Stimulated activated CD4-positive, alpha-beta T cell treated with anti-CD3 and anti-CD28 coated beads, Interleukin-1b, Interleukin-23, amount 100 ng/mL, for 24 hours (primary cell): ENCODE data around the gene GUCA1A.
"Not testable (repeated sequence)": the region's sequence is repeated elsewhere in the genome, so short reads cannot be mapped to it uniquely, and the experiment has no call there.

Experiments used
- DNase-seq, 4 experiments: peaks; one replicate each; pipeline ENCODE4 v3.0.0-alpha.2; 2020; ENCODE audit warnings: low read depth in 4 of 4, low spot score in 1 of 4

Gene GUCA1A

DNA sequence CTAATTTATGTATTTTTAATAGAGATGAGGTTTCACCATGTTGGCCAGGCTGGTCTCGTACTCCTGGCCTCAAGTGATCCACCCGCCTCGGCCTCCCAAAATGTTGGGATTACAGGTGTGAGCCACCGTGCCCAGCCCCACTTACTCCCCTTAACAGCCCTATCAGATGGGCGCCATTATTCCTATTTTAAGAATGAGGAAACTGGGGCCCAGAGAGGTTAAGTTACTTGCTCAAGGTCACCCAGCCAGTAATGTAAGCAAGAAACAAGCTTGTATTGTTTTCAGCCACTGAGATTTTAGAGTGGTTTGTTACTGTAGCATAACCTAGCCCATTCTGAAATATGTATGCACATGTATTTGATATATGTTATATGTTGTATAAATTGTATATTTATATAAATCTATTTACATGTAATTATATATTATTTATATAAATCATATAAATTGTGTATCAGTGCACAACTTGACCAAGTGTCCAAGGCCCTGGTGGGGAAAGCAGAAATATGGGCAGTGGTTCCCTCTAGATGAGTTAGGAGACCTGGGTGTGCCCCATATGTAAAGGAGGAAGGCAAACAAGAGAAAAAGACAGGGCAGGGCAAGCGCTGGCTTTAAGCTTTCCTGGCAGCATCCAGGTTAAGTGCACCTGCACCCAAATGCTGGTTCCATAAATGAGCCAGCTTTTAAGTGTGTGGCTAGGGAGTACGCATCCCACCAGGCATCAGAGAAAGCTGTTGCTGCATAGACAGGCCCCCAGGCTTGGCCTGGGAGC is 1.2 kb upstream of the GUCA1A start:
- no peak for DNase-seq

DNA sequence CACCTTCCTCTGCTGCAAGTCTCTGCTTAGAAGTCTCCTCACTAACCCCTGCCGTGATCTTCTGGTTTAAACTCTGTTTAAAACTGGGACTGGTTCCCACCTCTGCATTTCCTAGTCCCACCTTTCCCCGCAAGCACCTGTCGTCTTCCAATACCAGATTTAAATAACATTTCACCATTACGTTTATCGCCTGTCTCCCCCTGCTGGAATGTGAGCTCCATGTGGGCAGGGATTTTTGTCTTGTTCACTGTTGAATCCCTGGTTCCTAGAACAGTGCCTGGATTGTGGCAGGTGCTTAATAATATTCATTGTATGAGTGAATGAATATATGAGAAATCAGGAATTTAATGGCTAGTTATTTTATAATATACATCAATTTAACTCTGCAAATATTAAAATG is 2.7 kb downstream of the GUCA1A start:
- no peak for DNase-seq

GRCh38 chr6:42176981-42177380 is 3.8 kb downstream of the GUCA1A start:
- no peak for DNase-seq

GRCh38 chr6:42177514-42178364 is 4.6 kb downstream of the GUCA1A start:
- DNase-seq, result no peak

GRCh38 chr6:42179261-42179944 is 6.2 kb downstream of the GUCA1A start:
- DNase-seq, result no peak

DNA sequence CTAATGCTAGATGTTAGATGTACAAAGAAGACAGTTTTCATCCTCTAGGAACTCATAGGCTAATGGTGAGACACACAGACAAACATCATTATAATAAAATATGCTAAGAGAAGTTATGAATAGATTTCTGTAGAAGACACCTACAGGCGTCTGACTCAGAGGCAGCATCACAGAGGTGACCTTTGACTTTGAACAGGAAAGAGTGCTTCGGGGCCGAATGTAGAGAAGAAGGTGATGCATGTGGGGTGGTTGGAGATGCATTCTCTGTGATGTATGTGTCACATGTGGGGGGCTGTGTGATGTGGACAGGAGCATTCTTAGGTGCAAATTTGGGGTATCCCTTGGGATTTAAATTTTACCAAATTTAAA is 6.8 kb downstream of the GUCA1A start:
- DNase-seq, result no peak

GRCh38 chr6:42182101-42182500 is 8.9 kb downstream of the GUCA1A start:
- no peak for DNase-seq

DNA sequence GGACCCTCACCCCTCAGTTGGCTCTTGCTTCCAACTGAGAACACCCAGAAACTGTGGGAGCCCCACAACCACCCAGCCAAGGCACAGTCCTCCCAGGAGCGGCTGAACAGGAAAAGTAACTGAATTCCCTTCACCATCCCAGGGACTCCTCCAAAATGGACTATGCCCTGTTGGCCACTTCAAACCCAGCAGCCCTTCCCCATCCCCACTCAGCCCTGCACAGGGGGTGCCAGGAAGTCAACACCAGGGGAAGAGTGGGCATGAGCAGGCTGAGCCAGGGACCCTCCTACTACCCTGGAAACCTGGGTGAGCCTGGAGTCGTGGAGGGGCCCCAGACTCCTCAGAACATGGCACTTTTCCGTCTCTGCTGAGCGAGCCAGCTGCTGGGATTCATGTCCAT is 11.3 kb downstream of the GUCA1A start:
- DNase-seq, result no peak

DNA sequence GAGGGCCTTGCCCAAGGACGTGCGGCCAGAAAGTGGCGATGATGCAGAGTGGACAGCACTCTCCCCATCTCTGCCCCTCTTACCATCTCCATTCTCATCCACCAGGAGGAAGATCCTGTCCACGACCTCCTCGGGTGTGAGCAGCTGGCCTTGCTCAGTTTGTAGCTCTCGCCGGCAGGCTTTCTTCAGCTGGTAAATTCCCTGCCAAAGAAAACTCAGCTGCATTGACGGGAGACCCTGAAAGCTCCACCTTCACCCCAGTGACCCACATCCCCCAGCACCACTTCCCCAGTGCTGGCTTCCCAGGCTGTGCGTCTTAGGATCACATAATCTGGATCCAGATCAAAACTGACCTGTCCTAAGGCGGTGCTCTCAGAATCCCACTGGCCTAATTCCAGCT is 12.4 kb downstream of the GUCA1A start:
- DNase-seq, result no peak

DNA sequence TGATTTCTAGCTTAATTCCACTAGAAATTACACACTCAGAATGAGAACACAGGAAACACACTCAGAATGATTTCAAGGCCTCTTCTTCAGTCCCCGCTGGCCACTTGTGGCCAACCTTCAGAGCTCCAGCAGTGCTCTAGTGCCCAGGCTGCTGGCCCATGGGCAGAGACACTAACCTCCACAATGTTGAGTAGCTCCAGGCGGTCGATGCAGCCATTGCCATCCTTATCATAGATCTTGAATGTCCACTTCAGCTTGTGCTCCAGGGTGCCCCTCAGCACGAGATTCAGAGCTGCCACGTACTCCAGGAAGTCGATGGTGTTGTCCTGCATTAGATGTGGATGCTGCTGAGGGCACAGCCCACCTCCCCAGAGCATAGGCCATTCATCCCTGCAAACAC is 15.2 kb downstream of the GUCA1A start:
- no peak for DNase-seq

DNA sequence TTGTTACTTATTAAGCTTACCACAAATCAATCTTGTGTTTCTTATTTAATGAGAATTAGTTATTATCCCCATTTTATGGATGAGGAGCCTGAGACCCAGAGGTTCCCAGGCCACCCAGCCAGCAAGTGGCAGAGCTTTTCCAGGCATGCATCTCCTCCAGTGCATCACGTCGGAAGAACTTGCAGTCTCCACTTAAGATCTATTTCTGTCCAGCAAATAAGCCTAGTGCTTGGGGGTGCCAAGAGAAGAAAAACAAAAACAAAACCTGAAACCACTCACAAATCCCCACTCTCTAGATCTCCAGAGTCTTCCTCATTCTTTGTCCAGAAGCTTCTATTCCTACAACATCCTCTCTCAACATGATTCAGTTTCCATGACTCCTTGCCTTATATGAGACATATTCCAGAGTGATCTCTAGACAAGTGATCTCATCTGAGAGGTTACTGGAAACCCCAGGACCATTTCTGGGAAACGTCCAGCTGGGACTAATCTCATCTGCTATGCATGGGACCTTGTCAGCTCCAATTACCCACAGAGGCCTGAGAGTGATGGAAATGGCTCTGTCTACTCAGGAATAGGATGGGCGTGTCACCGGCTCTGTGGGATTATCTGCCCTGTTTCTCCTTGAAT is 17.5 kb downstream of the GUCA1A start:
- DNase-seq, result no peak

- DNase-seq, result not testable (repeated sequence)
These were observed 19.2 kb downstream of the GUCA1A start for GRCh38 chr6:42192385-42192784.

GRCh38 chr6:42193491-42193894 is 20.3 kb downstream of the GUCA1A start:
- DNase-seq, result no peak

DNA sequence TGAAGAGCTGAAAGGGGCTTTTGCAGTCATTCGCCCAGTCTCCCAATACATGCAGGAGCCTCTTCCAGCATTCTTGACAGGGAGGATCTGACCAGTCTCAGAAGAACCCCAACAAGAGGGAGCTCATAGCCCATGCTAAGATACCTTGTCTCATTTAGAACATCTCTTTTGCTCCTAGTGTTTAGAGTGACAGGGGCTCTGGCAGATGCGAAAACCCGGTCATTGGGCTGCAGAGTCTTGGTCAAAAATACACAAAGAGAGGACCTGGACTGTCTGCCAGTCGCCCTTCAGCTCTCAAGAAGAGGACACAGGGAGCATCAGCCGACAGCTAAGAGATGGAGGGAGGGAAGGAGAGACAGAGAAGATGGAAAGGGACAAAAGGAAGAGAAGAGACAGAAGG is 20.9 kb downstream of the GUCA1A start:
- no peak for DNase-seq

- no peak for DNase-seq
These were observed 22.3 kb downstream of the GUCA1A start for GRCh38 chr6:42195415-42195814.

DNA sequence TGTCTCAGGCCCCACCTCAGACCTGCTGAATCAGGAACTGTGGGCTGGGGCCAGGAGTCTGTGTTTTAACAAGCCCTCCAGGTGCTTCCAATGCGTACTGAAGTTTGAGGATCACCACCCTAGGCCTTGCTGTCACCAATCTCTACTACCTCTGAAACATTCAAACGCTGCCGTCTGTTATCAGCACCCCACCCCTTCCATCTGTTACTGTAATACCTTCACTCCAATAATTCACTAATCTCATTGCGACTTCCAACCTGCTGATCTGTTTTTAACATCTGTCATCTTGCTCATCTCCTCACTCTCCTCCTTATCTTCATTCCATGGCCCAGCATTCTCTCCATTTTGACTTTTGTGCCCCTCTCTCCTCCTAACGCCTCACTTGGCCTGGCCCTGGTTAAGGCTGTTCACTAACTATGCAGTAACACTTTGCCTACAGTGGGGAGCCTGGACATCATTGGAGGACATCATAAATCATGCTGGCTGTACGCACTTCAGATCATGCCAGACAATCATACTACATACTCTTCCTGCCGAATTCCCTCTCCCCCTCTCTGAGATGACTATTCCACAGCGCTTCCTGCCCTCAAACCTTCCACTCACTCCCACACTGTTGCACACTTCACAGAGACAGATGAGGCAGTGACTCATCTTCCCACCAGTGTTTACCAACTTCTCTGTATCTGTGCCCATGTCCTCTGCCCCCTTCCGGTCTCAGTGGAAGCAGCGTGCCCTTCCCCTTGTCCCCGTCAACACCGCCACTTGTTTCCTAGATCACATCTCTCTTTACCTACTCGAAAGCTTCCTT is 24.6 kb downstream of the GUCA1A start:
- no peak for DNase-seq

GRCh38 chr6:42199106-42199981 is 26.2 kb downstream of the GUCA1A start:
- DNase-seq, result no peak

DNA sequence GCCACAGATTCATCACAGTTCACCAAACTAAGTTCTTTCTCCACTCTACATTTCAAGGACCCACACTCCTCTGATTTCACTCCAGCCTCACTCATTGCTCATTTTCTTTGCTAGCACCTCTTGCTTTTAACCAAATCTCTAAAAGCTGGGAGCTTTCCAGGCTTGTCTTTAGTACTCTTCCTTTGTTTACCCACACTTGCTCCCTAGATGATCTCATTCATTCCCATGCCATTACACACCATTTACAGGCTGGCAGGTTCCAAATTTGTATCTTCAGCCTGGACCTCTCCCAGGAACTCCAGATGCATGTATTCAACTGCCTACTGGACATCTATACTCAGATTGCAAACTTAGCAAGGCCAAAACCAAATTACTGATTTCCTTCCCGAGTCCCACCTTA is 26.9 kb downstream of the GUCA1A start:
- DNase-seq, result no peak

DNA sequence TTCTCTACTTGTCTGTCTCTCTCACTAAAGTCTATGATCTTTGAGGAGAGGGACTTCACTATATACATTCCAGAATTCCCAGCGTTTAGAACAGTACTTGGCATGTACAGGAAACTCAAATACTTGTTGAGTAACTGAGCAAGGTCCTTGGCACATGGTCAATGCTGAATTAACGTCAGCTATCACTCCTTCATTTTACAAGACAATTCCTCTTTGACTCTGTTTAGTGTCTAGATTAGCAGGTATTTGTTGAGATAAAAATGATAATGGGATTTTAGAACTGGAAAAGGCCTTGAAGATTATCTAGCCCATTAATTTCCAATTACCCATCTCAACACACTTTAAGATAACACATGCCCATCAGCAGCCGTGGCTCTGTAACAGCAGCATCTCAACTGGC is 28.2 kb downstream of the GUCA1A start:
- no peak for DNase-seq
